OCI-LY3 (cell line): ENCODE data around the gene YPEL4.

Experiments used
- CTCF ChIP-seq: fragments of 200-600, 300-600 bp; sonication (generic); IDR thresholded peaks from 2 replicates; pipeline ENCODE4 v1.5.1; 2014; ENCODE audit warnings: antibody characterized with exemption, low read length, low read depth
- EZH2phosphoT487 ChIP-seq: fragments of 200-600 bp; shearing (Covaris generic); IDR thresholded peaks from 2 replicates; pipeline ENCODE4 v1.6.1; 2018; ENCODE audit warnings: antibody characterized with exemption, mixed run types, low read depth

DNA sequence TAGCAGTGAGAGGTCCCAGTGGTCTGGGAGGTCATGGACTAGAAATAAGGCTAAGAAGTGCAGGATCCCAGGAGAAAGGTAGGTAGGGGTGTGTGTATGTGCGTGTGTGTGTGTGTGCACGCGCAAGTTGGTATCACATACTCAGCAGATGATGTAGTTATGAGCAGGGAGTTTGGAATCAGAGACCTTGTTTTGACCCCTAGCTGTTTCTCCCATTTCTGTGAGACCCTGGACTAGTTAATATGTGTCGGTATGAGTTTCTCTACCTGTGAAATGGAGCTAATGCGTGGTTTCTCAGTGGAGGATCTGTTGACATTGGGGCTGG, 50.9 kb downstream of the YPEL4 start:
- TF ChIP-seq CTCF (no peak), EZH2phosphoT487 (no peak)
